ENCODE data around the gene NHSL1.

NHSL1 gene

GRCh38 chr6:138397128-138398122, 101.9 kb downstream of the NHSL1 start:
- Mint-ChIP-seq H3K27ac (no peak overlapping the region), H3K4me3 (no peak overlapping the region), H3K27me3 (peaks cover 3% of the 10 kb centered on the region), H3K4me1 (ENCODE audit: low read depth) (peaks cover 13% of the 10 kb centered on the region), H3K36me3 (ENCODE audit: low read depth) (no peaks in the 10 kb centered on the region), H3K9me3 (no peaks in the 10 kb centered on the region)
- intact Hi-C loops (cut with micrococcal nuclease), result no loop called here

- H3K27ac Mint-ChIP-seq, result no peak overlapping the region
- H3K4me3 Mint-ChIP-seq, result no peak overlapping the region
- H3K27me3 Mint-ChIP-seq, result no peaks in the 10 kb centered on the region
- no peaks in the 10 kb centered on the region for H3K36me3 Mint-ChIP-seq (ENCODE audit: low read depth)
- peaks cover 13% of the 10 kb centered on the region for H3K4me1 Mint-ChIP-seq (ENCODE audit: low read depth)
- H3K9me3 Mint-ChIP-seq, result no peaks in the 10 kb centered on the region
- intact Hi-C loops (cut with micrococcal nuclease), result no loop called here
Measured at GRCh38 chr6:138396709-138397108, 102.6 kb downstream of the NHSL1 start.

GRCh38 chr6:138393871-138394783, 105.2 kb downstream of the NHSL1 start:
- peaks cover 7% of the 10 kb centered on the region for H3K4me1 Mint-ChIP-seq (ENCODE audit: low read depth)
- no peak overlapping the region for H3K4me3 Mint-ChIP-seq
- H3K27me3 Mint-ChIP-seq, result no peaks in the 10 kb centered on the region
- H3K27ac Mint-ChIP-seq, result no peak overlapping the region
- H3K36me3 Mint-ChIP-seq (ENCODE audit: low read depth), result no peaks in the 10 kb centered on the region
- intact Hi-C loops (cut with micrococcal nuclease), result no loop called here
- H3K9me3 Mint-ChIP-seq, result no peaks in the 10 kb centered on the region

GRCh38 chr6:138389551-138389950, 109.7 kb downstream of the NHSL1 start:
- Mint-ChIP-seq H3K27ac (no peak overlapping the region), H3K27me3 (no peaks in the 10 kb centered on the region), H3K4me1 (ENCODE audit: low read depth) (peaks cover 7% of the 10 kb centered on the region), H3K36me3 (ENCODE audit: low read depth) (no peaks in the 10 kb centered on the region), H3K4me3 (no peak overlapping the region), H3K9me3 (no peaks in the 10 kb centered on the region)
- intact Hi-C loops (cut with micrococcal nuclease), result no loop called here

GRCh38 chr6:138387577-138388368, 111.5 kb downstream of the NHSL1 start:
- no peak overlapping the region for H3K4me3 Mint-ChIP-seq
- no peak overlapping the region for H3K27ac Mint-ChIP-seq
- H3K9me3 Mint-ChIP-seq, result no peaks in the 10 kb centered on the region
- H3K4me1 Mint-ChIP-seq (ENCODE audit: low read depth), result peaks cover 2% of the 10 kb centered on the region
- intact Hi-C loops (cut with micrococcal nuclease), result no loop called here
- H3K36me3 Mint-ChIP-seq (ENCODE audit: low read depth), result no peaks in the 10 kb centered on the region
- no peaks in the 10 kb centered on the region for H3K27me3 Mint-ChIP-seq

- H3K27me3 Mint-ChIP-seq, result no peaks in the 10 kb centered on the region
Measured at GRCh38 chr6:138386897-138387296, 112.4 kb downstream of the NHSL1 start.

GRCh38 chr6:138383776-138384175, 115.5 kb downstream of the NHSL1 start:
- H3K9me3 Mint-ChIP-seq, result no peaks in the 10 kb centered on the region
- H3K27ac Mint-ChIP-seq, result no peak overlapping the region
- H3K36me3 Mint-ChIP-seq (ENCODE audit: low read depth), result no peaks in the 10 kb centered on the region
- intact Hi-C loops (cut with micrococcal nuclease), result no loop called here
- H3K4me1 Mint-ChIP-seq (ENCODE audit: low read depth), result peaks cover 11% of the 10 kb centered on the region
- no peaks in the 10 kb centered on the region for H3K27me3 Mint-ChIP-seq
- no peak overlapping the region for H3K4me3 Mint-ChIP-seq

More at GRCh38 chr6:138386897-138387296, 112.4 kb downstream of the NHSL1 start:
- intact Hi-C loops (cut with micrococcal nuclease), result no loop called here
- H3K9me3 Mint-ChIP-seq, result no peaks in the 10 kb centered on the region
- H3K36me3 Mint-ChIP-seq (ENCODE audit: low read depth), result no peaks in the 10 kb centered on the region
- H3K4me3 Mint-ChIP-seq, result no peak overlapping the region
- H3K27ac Mint-ChIP-seq, result no peak overlapping the region
- peaks cover 11% of the 10 kb centered on the region for H3K4me1 Mint-ChIP-seq (ENCODE audit: low read depth)

GRCh38 chr6:138382498-138383265, 116.6 kb downstream of the NHSL1 start:
- H3K9me3 Mint-ChIP-seq, result no peaks in the 10 kb centered on the region
- H3K27ac Mint-ChIP-seq, result no peak overlapping the region

GRCh38 chr6:138378463-138378862, 120.8 kb downstream of the NHSL1 start:
- H3K4me3 Mint-ChIP-seq, result no peak overlapping the region
- no peaks in the 10 kb centered on the region for H3K27me3 Mint-ChIP-seq
- H3K27ac Mint-ChIP-seq, result no peak overlapping the region
- intact Hi-C loops (cut with micrococcal nuclease), result no loop called here
- H3K9me3 Mint-ChIP-seq, result no peaks in the 10 kb centered on the region
- peaks cover 11% of the 10 kb centered on the region for H3K4me1 Mint-ChIP-seq (ENCODE audit: low read depth)
- H3K36me3 Mint-ChIP-seq (ENCODE audit: low read depth), result no peaks in the 10 kb centered on the region

More at GRCh38 chr6:138382498-138383265, 116.6 kb downstream of the NHSL1 start:
- no peak overlapping the region for H3K4me3 Mint-ChIP-seq
- peaks cover 11% of the 10 kb centered on the region for H3K4me1 Mint-ChIP-seq (ENCODE audit: low read depth)
- intact Hi-C loops (cut with micrococcal nuclease), result no loop called here
- H3K36me3 Mint-ChIP-seq (ENCODE audit: low read depth), result no peaks in the 10 kb centered on the region
- no peaks in the 10 kb centered on the region for H3K27me3 Mint-ChIP-seq

GRCh38 chr6:138377844-138378243, 121.5 kb downstream of the NHSL1 start, which contains the start of gene SMIM28:
Gene SMIM28 (plus strand): TSS chr6:138377905. CDS start chr6:138378073, 168 bp downstream.
- no peaks in the 10 kb centered on the region for H3K9me3 Mint-ChIP-seq
- H3K4me1 Mint-ChIP-seq (ENCODE audit: low read depth), result peaks cover 10% of the 10 kb centered on the region
- no peak within 1 kb of the TSS for H3K4me3 Mint-ChIP-seq
- no peaks in the 10 kb centered on the region for H3K36me3 Mint-ChIP-seq (ENCODE audit: low read depth)
- intact Hi-C loops (cut with micrococcal nuclease), result no loop called here
- no peaks in the 10 kb centered on the region for H3K27me3 Mint-ChIP-seq
- H3K27ac Mint-ChIP-seq, result no peak within 1 kb of the TSS

GRCh38 chr6:138377042-138377441, 122.3 kb downstream of the NHSL1 start:
- Mint-ChIP-seq H3K9me3 (no peaks in the 10 kb centered on the region), H3K27ac (no peak overlapping the region), H3K4me1 (ENCODE audit: low read depth) (peaks cover 5% of the 10 kb centered on the region), H3K4me3 (no peak overlapping the region), H3K36me3 (ENCODE audit: low read depth) (no peaks in the 10 kb centered on the region), H3K27me3 (no peaks in the 10 kb centered on the region)
- intact Hi-C loops (cut with micrococcal nuclease), result no loop called here

GRCh38 chr6:138374815-138375214, 124.5 kb downstream of the NHSL1 start:
- no peaks in the 10 kb centered on the region for H3K36me3 Mint-ChIP-seq (ENCODE audit: low read depth)
- H3K27me3 Mint-ChIP-seq, result no peaks in the 10 kb centered on the region
- intact Hi-C loops (cut with micrococcal nuclease), result no loop called here
- no peak overlapping the region for H3K27ac Mint-ChIP-seq
- H3K9me3 Mint-ChIP-seq, result no peaks in the 10 kb centered on the region
- no peak overlapping the region for H3K4me3 Mint-ChIP-seq
- peaks cover 8% of the 10 kb centered on the region for H3K4me1 Mint-ChIP-seq (ENCODE audit: low read depth)

- Mint-ChIP-seq H3K4me3 (no peak overlapping the region), H3K9me3 (no peaks in the 10 kb centered on the region), H3K27ac (no peak overlapping the region), H3K27me3 (no peaks in the 10 kb centered on the region), H3K4me1 (ENCODE audit: low read depth) (peaks cover 8% of the 10 kb centered on the region), H3K36me3 (ENCODE audit: low read depth) (no peaks in the 10 kb centered on the region)
- intact Hi-C loops (cut with micrococcal nuclease), result no loop called here
Measured at GRCh38 chr6:138374230-138374629, 125.1 kb downstream of the NHSL1 start.
